Ovary (tissue), 9 donors: ENCODE results near the gene ADD2. TPM values are rescaled to one million over a fixed set of nuclear protein-coding genes. Genes with fewer than 3 reads are reported as not detected.

Experiments
- DNase-seq, 5 donors: peaks; one replicate each; pipeline ENCODE4 v3.0.0-alpha.2; 2019 to 2020
- H3K27ac ChIP-seq, 2 donors: fragments of 200-600 bp; one replicate each; pipeline versions ENCODE4 v1.5.1 to v1.8.0; 2019 to 2022
- H3K27me3 ChIP-seq: fragments of 200-600 bp; one replicate; pipeline ENCODE4 v1.8.0; 2022
- H3K36me3 ChIP-seq: fragments of 200-600 bp; sonication (generic); one replicate; pipeline ENCODE4 v1.5.1; 2019
- H3K4me1 ChIP-seq: one replicate; pipeline ENCODE4 v1.8.1; 2013; ENCODE audit warnings: mild to moderate bottlenecking, moderate library complexity; ENCODE audit not compliant: insufficient read depth
- H3K4me3 ChIP-seq: fragments of 200-600 bp; sonication (generic); one replicate; pipeline ENCODE4 v1.5.1; 2017
- H3K9me3 ChIP-seq, 2 donors: fragments of 200-600 bp in 1 of 2; sonication (generic) in 1 of 2; one replicate each; pipeline versions ENCODE4 v1.5.1 to v1.8.1; 2013 to 2019; ENCODE audit warnings: mild to moderate bottlenecking in 1 of 2, moderate library complexity in 1 of 2
- EP300 ChIP-seq: sonication (generic); formaldehyde crosslinking; IDR thresholded peaks from one replicate; pipeline ENCODE4 v1.6.1; 2017; ENCODE audit warnings: antibody characterized with exemption
- POLR2A ChIP-seq: fragments of 450-650 bp; IDR thresholded peaks from one replicate; pipeline ENCODE4 v1.6.1; 2017; ENCODE audit warnings: antibody characterized with exemption, mild to moderate bottlenecking, moderate library complexity
- WGBS, 3 donors: extraction: QIAGEN DNeasy Blood & Tissue Kit in 1 of 3; methylation state at CpG; one replicate each; pipeline versions ENCODE4 v1.1.5 to v1.1.7; 2013 to 2017; 5-methylcytosine and 5-hydroxymethylcytosine counted together
- intact Hi-C, 4 donors: fragments of 100-400 bp; cut with DNase I; formaldehyde crosslinking; loops; one replicate each; pipeline versions ENCODE4 v1.11.0 to v1.15.1; 2022 to 2023
- polyA plus RNA-seq, 2 donors: library from polyadenylated mRNA; stranded (reverse); fragments of 200-250 nt in 1 of 2; fragments of 350-450 nt in 1 of 2; fragmentation: Illumina TruSeq in 1 of 2; extraction: RNeasy Lipid Tissue Mini Kit (QIAGEN cat#74804) in 1 of 2; gene quantifications; one replicate each; pipeline ENCODE4 v1.2.3, GENCODE V29; 2013 to 2014
- total RNA-seq, 7 donors: library from RNA; depleted of rRNA in 2 of 7; stranded (reverse); fragments of >200 nt in 2 of 7; fragmentation: NEBNext Ultra II Directional in 3 of 7; extraction: Animal tissue kit (Norgen Biotek cat#: 25700) in 3 of 7; gene quantifications; one replicate each; pipeline versions ENCODE4 v1.1.0 to v1.2.4, GENCODE V29; 2016 to 2023
- TF ChIP-seq, protein P1 (sequence below), 3 donors: fragments of 450-650 bp in 2 of 3; fragments of 200-600 bp in 1 of 3; IDR thresholded peaks; one replicate each; pipeline versions ENCODE4 v1.5.1 to v1.8.0; 2016 to 2022; ENCODE audit warnings: antibody characterized with exemption in 3 of 3, mild to moderate bottlenecking in 1 of 3
- donor health status: DM: no; HTN: no; CAD: no; lungs with moderate emphysema.
- donor health status: DM: no; HTN: no; CAD: no.
- donor health status: Bipolar disorder and iron deficiency.
- donor health status: DM: yes; HTN: yes; CAD: no.
- donor health status: DM: no; HTN: no; CAD: no.
- donor health status: DM: yes; HTN: yes; CAD: no.

ADD2 gene
- total and polyA plus RNA-seq, 9 donors: 0.29 to 6.2 (median 0.82) TPM

GRCh38 chr2:70687461-70687795 lies 80.6 kb downstream of the ADD2 start:
- Histone ChIP-seq H3K4me1 (no peaks in the 10 kb centered on the region), H3K9me3 (no peaks in the 10 kb centered on the region), H3K27me3 (no peaks in the 10 kb centered on the region), H3K36me3 (no peaks in the 10 kb centered on the region), H3K4me3 (no peak overlapping the region), H3K27ac (no peak overlapping the region)
- WGBS, 3 donors: 94 to 98% (median 95%) methylated on average over 4 of the region's 4 CpGs
- intact Hi-C loops: no loop called here
- DNase-seq: no peak
- TF ChIP-seq POLR2A (no peak), EP300 (no peak)
- TF ChIP-seq, protein P1, sequence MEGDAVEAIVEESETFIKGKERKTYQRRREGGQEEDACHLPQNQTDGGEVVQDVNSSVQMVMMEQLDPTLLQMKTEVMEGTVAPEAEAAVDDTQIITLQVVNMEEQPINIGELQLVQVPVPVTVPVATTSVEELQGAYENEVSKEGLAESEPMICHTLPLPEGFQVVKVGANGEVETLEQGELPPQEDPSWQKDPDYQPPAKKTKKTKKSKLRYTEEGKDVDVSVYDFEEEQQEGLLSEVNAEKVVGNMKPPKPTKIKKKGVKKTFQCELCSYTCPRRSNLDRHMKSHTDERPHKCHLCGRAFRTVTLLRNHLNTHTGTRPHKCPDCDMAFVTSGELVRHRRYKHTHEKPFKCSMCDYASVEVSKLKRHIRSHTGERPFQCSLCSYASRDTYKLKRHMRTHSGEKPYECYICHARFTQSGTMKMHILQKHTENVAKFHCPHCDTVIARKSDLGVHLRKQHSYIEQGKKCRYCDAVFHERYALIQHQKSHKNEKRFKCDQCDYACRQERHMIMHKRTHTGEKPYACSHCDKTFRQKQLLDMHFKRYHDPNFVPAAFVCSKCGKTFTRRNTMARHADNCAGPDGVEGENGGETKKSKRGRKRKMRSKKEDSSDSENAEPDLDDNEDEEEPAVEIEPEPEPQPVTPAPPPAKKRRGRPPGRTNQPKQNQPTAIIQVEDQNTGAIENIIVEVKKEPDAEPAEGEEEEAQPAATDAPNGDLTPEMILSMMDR (IDR thresholded peaks at IDR 0.05): no peak

DNA sequence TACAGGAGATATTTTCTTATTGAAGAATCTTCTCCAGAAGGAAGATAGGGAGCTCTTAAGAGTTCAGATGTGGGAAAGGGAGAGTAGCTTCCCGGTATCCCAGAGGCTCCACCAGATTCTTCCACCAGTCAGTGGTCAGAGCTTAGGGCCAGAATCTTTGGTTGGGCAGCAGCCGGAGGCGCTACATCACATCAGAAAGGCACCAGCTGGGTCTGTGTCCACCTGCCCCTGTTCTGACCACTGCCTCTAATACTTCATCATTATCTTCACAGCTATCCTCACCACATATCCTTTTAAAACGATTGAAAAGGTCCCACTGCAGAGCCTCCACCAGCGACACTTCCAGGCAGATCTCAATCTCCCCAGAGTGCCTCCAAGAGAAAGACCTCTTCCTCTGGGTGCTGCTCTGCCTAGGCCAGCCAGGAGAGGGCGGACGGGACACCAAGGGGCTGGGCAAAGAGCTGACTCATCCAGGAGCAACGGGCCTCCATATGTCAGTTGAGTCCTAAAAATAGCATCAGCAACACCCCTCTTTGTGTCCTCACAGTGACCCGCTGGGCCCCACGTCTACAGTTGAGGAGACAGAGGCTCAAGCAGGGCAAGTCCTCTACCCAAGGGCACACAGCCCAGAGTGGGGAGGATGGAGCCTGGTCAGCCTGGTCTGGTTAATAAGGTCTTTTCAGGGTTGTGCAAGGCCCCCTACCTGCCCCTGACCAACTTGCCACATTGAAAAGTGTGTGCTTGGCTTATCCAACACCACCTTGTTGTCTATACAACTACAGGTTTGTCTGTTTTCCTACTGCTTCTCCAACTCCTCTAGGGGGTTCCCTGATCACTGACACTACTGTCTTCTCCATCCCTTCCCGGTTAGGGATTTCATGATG lies 81.2 kb downstream of the ADD2 start:
- TF ChIP-seq EP300 (no peak), POLR2A (no peak)
- TF ChIP-seq, protein P1 (IDR thresholded peaks at IDR 0.05): no peak
- intact Hi-C loops: no loop called here
- Histone ChIP-seq H3K36me3 (no peaks in the 10 kb centered on the region), H3K27me3 (no peaks in the 10 kb centered on the region), H3K4me1 (no peaks in the 10 kb centered on the region), H3K4me3 (no peak overlapping the region), H3K9me3 (no peaks in the 10 kb centered on the region), H3K27ac (no peak overlapping the region)
- WGBS, 3 donors: 67 to 70% (median 70%) methylated on average over 11 of the region's 11 CpGs
- no peak for DNase-seq

GRCh38 chr2:70685771-70686171 lies 82.2 kb downstream of the ADD2 start:
- intact Hi-C loops: no loop called here
- Histone ChIP-seq H3K4me1 (no peaks in the 10 kb centered on the region), H3K9me3 (no peaks in the 10 kb centered on the region), H3K36me3 (no peaks in the 10 kb centered on the region), H3K4me3 (no peak overlapping the region), H3K27me3 (no peaks in the 10 kb centered on the region), H3K27ac (no peak overlapping the region)
- no peak for TF ChIP-seq POLR2A
- TF ChIP-seq, protein P1 (IDR thresholded peaks at IDR 0.05): no peak
- no peak for TF ChIP-seq EP300
- DNase-seq: no peak
- WGBS, 3 donors: 14 to 45% (median 15%) methylated on average over 6 of the region's 6 CpGs

GRCh38 chr2:70684846-70685622 lies 83.0 kb downstream of the ADD2 start:
- 51 to 74% (median 55%) methylated on average over 4 of the region's 4 CpGs for WGBS, 3 donors
- no peak for TF ChIP-seq POLR2A
- TF ChIP-seq, protein P1 (IDR thresholded peaks at IDR 0.05): no peak
- no peak for TF ChIP-seq EP300
- DNase-seq: no peak

More at GRCh38 chr2:70684846-70685622, 83.0 kb downstream of the ADD2 start:
- Histone ChIP-seq H3K4me1 (no peaks in the 10 kb centered on the region), H3K27ac (no peak overlapping the region), H3K36me3 (no peaks in the 10 kb centered on the region), H3K9me3 (no peaks in the 10 kb centered on the region), H3K27me3 (no peaks in the 10 kb centered on the region), H3K4me3 (no peak overlapping the region)
- intact Hi-C loops: no loop called here
